Measurements from ENCODE around the gene RPS5. TPM values are rescaled to one million over a fixed set of nuclear protein-coding genes. Genes with fewer than 3 reads are reported as not detected.
"Not testable (repeated sequence)": the region's sequence is repeated elsewhere in the genome, so short reads cannot be mapped to it uniquely, and the experiment has no call there.

RPS5 gene
- polyA plus RNA-seq, 2 of the 4 experiments (the other 2 are of a cell fraction), result 2,123 to 2,475 TPM

DNA sequence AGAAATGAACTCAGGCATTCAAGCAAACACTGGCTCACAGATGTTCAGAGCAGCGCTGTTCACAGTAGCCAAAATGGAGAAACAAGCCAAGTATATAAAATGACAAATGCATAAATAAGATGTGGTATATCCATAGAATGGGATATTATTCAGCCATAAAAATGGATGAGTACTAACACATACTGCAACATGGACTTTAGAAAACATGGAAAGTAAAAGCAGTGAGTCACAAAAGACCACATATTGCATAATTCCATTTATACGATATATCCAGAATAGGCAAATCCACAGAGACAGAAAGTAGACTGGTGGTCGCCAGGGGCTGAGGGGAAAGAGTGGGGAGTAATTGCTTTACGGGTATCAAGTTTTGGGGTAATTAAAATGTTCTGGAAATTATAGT lies 12.9 kb upstream of the RPS5 start:
- Histone ChIP-seq H3K4me1 (no peaks in the 10 kb centered on the region), H3K9me3 (no peaks in the 10 kb centered on the region; the same call in 2 of the 3 replicates), H3K27ac (no peak overlapping the region), H3K4me3 (no peak overlapping the region), H3K4me2 (no peak overlapping the region)
- ATAC-seq, result no peak
- 81% methylated on average over 4 of the region's 4 CpGs for WGBS (ENCODE audit: missing lambda C conversion rate)
- POLR2A ChIA-PET, result interaction anchor here (1.8 kb wide), 1 partner anchor 11 kb away, joined by 20 read pairs; the partner anchor contains the start of gene ZNF497
- CTCF ChIA-PET, result interaction anchor here (2.6 kb wide), 1 partner anchor 10 kb away, joined by 10 read pairs; no protein-coding TSS in a partner anchor
- DNase-seq (ENCODE audit: low read depth in 1 of 2, low spot score in 1 of 2), result no peak
- no peak for FAIRE-seq
- TF ChIP-seq CEBPB (IDR thresholded peaks at IDR 0.05) (peak in 1 of 2 experiments; percentile 6; a peak in 1 of 4 replicates), ZNF302 (CRISPR knock-in tag; IDR thresholded peaks at IDR 0.05) (no peak)

DNA sequence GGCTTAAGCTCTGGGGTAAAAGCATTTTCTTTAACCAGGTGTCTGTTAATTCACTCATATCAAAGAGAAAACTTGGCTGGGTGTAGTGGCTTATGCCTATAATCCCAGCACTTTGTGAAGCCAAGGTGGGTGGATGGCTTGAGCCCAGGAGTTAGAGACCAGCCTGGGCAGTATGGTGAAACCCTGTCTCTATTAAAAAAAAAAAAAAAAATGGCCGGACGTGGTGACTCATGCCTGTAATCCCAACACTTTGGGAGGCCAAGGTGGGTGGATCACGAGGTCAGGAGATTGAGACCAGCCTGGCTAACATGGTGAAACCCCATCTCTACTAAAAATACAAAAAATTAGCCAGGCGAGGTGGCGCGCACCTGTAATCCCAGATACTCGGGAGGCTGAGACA lies 10.3 kb upstream of the RPS5 start:
- not testable (repeated sequence) for H3K4me3 ChIP-seq; DNase-seq (ENCODE audit: low read depth in 1 of 2, low spot score in 1 of 2); H3K9me3 ChIP-seq; H3K4me1 ChIP-seq; ATAC-seq; H3K4me2 ChIP-seq; H3K27ac ChIP-seq; FAIRE-seq
- POLR2A ChIA-PET, result interaction anchor here (1.4 to 4.9 kb wide), 2 partner anchors 10 to 13 kb away, joined by 3 to 43 read pairs; partner anchors contain the start of gene ZNF497
- CTCF ChIA-PET, result interaction anchor here (1.0 to 2.0 kb wide), 3 partner anchors 11 to 21 kb away, joined by 4 to 6 read pairs (median 4); no protein-coding TSS in a partner anchor
- 64% methylated on average over 7 of the region's 7 CpGs for WGBS (ENCODE audit: missing lambda C conversion rate)

DNA sequence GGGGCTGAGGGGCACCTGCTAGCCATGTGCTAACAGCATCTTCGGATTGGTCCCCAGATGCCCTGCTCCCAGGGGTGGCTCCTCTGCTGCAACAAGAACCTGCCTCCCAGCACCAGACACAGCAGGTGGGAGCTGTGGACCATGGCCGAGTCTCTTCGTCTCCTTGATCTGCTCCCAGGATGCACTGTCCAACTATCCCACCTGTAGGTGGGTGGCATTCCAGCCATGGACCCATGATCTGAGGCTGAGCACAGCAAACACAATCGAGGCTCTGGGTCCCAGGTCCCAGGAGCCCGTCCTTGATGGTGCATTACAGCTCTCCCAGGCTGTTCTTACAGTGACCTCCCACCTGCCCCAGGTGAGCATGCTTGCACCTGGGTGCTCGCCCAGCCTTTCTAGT lies 7.8 kb upstream of the RPS5 start:
- POLR2A ChIA-PET, result interaction anchor here (0.9 to 4.9 kb wide), 2 partner anchors 16 to 31 kb away, joined by 3 to 43 read pairs; partner anchors contain the start of gene ZNF497
- no peaks in the 10 kb centered on the region for H3K9me3 ChIP-seq
- no peak for ATAC-seq
- CTCF ChIA-PET, result interaction anchor here (0.9 to 1.7 kb wide), 3 partner anchors 15 to 140 kb away, joined by 4 to 5 read pairs (median 4); partner anchors contain the start of gene ZBTB45
- TF ChIP-seq, protein P1, sequence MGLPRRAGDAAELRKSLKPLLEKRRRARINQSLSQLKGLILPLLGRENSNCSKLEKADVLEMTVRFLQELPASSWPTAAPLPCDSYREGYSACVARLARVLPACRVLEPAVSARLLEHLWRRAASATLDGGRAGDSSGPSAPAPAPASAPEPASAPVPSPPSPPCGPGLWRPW (IDR thresholded peaks at IDR 0.05), result no peak
- TF ChIP-seq, protein P2, sequence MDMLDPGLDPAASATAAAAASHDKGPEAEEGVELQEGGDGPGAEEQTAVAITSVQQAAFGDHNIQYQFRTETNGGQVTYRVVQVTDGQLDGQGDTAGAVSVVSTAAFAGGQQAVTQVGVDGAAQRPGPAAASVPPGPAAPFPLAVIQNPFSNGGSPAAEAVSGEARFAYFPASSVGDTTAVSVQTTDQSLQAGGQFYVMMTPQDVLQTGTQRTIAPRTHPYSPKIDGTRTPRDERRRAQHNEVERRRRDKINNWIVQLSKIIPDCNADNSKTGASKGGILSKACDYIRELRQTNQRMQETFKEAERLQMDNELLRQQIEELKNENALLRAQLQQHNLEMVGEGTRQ (IDR thresholded peaks at IDR 0.05), result no peak
- TF ChIP-seq EP300 (IDR thresholded peaks at IDR 0.05) (no peak), MAFK (IDR thresholded peaks at IDR 0.05; ENCODE audit: partially characterized antibody) (no peak), RAD21 (conservative IDR thresholded peaks at IDR 0.05 in 1 of 2, IDR thresholded peaks at IDR 0.05 in 1 of 2) (no peak), RARB (CRISPR knock-in tag; IDR thresholded peaks at IDR 0.05) (no peak), HOXB13 (CRISPR knock-in tag; IDR thresholded peaks at IDR 0.05; ENCODE audit: low read depth) (no peak), ESRRA (IDR thresholded peaks at IDR 0.05; ENCODE audit: borderline replicate concordance, low read length) (no peak)
- TF ChIP-seq, protein P3, sequence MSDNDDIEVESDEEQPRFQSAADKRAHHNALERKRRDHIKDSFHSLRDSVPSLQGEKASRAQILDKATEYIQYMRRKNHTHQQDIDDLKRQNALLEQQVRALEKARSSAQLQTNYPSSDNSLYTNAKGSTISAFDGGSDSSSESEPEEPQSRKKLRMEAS (IDR thresholded peaks at IDR 0.05), result no peak
- TF ChIP-seq, protein P4, sequence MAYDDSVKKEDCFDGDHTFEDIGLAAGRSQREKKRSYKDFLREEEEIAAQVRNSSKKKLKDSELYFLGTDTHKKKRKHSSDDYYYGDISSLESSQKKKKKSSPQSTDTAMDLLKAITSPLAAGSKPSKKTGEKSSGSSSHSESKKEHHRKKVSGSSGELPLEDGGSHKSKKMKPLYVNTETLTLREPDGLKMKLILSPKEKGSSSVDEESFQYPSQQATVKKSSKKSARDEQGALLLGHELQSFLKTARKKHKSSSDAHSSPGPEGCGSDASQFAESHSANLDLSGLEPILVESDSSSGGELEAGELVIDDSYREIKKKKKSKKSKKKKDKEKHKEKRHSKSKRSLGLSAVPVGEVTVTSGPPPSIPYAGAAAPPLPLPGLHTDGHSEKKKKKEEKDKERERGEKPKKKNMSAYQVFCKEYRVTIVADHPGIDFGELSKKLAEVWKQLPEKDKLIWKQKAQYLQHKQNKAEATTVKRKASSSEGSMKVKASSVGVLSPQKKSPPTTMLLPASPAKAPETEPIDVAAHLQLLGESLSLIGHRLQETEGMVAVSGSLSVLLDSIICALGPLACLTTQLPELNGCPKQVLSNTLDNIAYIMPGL (CRISPR knock-in tag; IDR thresholded peaks at IDR 0.05; ENCODE audit: borderline replicate concordance), result no peak
- peak overlapping the region; percentile 77; the same call in 1 of the 3 replicates for H3K4me2 ChIP-seq
- no peak overlapping the region for H3K4me3 ChIP-seq
- no peak overlapping the region for H3K27ac ChIP-seq
- no peak for DNase-seq (ENCODE audit: low read depth in 1 of 2, low spot score in 1 of 2)
- peaks cover 13% of the 10 kb centered on the region for H3K4me1 ChIP-seq
- 73% methylated on average over 6 of the region's 6 CpGs for WGBS (ENCODE audit: missing lambda C conversion rate)
- no peak for FAIRE-seq

DNA sequence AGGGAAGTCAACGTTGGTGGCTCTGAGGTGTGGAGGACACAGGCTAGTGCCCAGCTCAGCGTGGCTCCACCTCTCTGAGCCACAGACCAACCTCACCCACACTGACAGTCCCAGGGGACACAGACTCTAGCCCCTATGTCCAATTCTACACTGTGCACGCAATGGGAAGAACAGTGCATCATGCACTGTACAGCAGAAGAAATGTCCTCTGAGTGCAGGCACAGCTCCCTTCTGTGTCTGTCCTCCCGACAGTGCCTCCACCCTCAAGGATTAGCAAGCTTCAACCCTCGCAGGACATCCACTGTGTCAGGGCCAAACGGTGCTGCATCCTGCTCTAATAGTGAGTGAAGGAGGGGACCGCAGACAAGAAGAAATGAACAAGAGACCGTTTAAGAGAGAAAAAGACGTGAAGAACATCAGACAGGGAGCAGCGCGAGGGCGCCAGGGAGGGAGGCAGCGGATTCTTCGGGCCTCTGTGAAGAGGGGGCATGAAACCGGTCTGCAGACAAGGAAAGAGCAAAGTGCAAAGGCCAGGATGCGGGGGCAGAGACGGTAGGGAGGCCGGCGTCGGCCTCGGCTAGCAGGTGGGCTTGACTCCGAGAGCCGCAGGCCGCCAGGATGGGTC lies 6.9 kb upstream of the RPS5 start:
- TF ChIP-seq POLR2A (IDR thresholded peaks at IDR 0.05; ENCODE audit: low read length) (0 out of 2 replicates have a peak, but pooled peaks have one; percentile 4), TFCP2L1 (CRISPR knock-in tag; IDR thresholded peaks at IDR 0.05) (no peak), KDM1A (IDR thresholded peaks at IDR 0.05; ENCODE audit: low read depth) (no peak), PHF8 (IDR thresholded peaks at IDR 0.05; ENCODE audit: borderline replicate concordance, low read depth) (no peak)
- TF ChIP-seq, protein P5, sequence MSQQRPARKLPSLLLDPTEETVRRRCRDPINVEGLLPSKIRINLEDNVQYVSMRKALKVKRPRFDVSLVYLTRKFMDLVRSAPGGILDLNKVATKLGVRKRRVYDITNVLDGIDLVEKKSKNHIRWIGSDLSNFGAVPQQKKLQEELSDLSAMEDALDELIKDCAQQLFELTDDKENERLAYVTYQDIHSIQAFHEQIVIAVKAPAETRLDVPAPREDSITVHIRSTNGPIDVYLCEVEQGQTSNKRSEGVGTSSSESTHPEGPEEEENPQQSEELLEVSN (IDR thresholded peaks at IDR 0.05; ENCODE audit: borderline replicate concordance, low read depth), result no peak
- no peak for DNase-seq (ENCODE audit: low read depth in 1 of 2, low spot score in 1 of 2)
- FAIRE-seq, result no peak
- H3K4me1 ChIP-seq, result peaks cover 18% of the 10 kb centered on the region
- WGBS (ENCODE audit: missing lambda C conversion rate), result 8% methylated on average over 24 of the region's 24 CpGs
- H3K4me3 ChIP-seq, result peak overlapping the region; percentile 64
- no peaks in the 10 kb centered on the region for H3K9me3 ChIP-seq
- ChIA-PET CTCF (interaction anchor here (0.9 to 1.7 kb wide), 4 partner anchors 10 to 139 kb away, joined by 3 to 5 read pairs (median 4); partner anchors contain the start of gene ZBTB45), POLR2A (interaction anchor here (0.9 to 4.9 kb wide), 2 partner anchors 17 to 32 kb away, joined by 3 to 43 read pairs; partner anchors contain the start of gene ZNF497)
- H3K27ac ChIP-seq, result peak overlapping the region; percentile 93 to 97
- ATAC-seq, result peak; percentile 8 to 10; a peak in 5 of 6 replicates
- H3K4me2 ChIP-seq, result peak overlapping the region; percentile 77

Measured in A549 (cell line).